ENCODE results near the gene ERC2. TPM values are rescaled to one million over a fixed set of nuclear protein-coding genes. Genes with fewer than 3 reads are reported as not detected.

Gene ERC2
- total and polyA plus RNA-seq, 2 of the 8 experiments (the other 6 are each of a cell fraction or from before 2014, with no cell fraction given) = 16.4 to 22.8 TPM

DNA sequence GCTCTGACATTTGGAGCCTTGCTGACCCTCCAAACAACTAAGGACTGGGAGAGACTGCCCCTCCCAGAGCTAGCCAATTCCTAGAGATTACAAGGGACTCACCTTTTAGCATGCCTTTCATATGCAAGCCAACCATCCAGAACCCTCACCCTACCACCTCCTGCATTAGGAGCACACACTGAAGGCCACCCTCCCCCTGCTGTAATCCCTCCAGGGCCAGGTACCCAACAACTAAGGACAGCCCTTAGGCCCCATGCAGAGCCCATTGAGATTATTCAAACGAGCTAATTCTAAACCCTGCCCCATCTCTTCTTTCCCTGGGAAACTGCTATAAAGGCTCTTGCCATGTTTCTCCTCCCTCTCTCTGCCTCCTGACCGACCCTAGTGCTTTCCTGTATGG is 352.6 kb downstream of the ERC2 start (continued):
- TF ChIP-seq, protein P1, sequence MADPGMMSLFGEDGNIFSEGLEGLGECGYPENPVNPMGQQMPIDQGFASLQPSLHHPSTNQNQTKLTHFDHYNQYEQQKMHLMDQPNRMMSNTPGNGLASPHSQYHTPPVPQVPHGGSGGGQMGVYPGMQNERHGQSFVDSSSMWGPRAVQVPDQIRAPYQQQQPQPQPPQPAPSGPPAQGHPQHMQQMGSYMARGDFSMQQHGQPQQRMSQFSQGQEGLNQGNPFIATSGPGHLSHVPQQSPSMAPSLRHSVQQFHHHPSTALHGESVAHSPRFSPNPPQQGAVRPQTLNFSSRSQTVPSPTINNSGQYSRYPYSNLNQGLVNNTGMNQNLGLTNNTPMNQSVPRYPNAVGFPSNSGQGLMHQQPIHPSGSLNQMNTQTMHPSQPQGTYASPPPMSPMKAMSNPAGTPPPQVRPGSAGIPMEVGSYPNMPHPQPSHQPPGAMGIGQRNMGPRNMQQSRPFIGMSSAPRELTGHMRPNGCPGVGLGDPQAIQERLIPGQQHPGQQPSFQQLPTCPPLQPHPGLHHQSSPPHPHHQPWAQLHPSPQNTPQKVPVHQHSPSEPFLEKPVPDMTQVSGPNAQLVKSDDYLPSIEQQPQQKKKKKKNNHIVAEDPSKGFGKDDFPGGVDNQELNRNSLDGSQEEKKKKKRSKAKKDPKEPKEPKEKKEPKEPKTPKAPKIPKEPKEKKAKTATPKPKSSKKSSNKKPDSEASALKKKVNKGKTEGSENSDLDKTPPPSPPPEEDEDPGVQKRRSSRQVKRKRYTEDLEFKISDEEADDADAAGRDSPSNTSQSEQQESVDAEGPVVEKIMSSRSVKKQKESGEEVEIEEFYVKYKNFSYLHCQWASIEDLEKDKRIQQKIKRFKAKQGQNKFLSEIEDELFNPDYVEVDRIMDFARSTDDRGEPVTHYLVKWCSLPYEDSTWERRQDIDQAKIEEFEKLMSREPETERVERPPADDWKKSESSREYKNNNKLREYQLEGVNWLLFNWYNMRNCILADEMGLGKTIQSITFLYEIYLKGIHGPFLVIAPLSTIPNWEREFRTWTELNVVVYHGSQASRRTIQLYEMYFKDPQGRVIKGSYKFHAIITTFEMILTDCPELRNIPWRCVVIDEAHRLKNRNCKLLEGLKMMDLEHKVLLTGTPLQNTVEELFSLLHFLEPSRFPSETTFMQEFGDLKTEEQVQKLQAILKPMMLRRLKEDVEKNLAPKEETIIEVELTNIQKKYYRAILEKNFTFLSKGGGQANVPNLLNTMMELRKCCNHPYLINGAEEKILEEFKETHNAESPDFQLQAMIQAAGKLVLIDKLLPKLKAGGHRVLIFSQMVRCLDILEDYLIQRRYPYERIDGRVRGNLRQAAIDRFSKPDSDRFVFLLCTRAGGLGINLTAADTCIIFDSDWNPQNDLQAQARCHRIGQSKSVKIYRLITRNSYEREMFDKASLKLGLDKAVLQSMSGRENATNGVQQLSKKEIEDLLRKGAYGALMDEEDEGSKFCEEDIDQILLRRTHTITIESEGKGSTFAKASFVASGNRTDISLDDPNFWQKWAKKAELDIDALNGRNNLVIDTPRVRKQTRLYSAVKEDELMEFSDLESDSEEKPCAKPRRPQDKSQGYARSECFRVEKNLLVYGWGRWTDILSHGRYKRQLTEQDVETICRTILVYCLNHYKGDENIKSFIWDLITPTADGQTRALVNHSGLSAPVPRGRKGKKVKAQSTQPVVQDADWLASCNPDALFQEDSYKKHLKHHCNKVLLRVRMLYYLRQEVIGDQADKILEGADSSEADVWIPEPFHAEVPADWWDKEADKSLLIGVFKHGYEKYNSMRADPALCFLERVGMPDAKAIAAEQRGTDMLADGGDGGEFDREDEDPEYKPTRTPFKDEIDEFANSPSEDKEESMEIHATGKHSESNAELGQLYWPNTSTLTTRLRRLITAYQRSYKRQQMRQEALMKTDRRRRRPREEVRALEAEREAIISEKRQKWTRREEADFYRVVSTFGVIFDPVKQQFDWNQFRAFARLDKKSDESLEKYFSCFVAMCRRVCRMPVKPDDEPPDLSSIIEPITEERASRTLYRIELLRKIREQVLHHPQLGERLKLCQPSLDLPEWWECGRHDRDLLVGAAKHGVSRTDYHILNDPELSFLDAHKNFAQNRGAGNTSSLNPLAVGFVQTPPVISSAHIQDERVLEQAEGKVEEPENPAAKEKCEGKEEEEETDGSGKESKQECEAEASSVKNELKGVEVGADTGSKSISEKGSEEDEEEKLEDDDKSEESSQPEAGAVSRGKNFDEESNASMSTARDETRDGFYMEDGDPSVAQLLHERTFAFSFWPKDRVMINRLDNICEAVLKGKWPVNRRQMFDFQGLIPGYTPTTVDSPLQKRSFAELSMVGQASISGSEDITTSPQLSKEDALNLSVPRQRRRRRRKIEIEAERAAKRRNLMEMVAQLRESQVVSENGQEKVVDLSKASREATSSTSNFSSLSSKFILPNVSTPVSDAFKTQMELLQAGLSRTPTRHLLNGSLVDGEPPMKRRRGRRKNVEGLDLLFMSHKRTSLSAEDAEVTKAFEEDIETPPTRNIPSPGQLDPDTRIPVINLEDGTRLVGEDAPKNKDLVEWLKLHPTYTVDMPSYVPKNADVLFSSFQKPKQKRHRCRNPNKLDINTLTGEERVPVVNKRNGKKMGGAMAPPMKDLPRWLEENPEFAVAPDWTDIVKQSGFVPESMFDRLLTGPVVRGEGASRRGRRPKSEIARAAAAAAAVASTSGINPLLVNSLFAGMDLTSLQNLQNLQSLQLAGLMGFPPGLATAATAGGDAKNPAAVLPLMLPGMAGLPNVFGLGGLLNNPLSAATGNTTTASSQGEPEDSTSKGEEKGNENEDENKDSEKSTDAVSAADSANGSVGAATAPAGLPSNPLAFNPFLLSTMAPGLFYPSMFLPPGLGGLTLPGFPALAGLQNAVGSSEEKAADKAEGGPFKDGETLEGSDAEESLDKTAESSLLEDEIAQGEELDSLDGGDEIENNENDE (IDR thresholded peaks at IDR 0.05; ENCODE audit: insufficient replicate concordance, low read length) = peak; percentile 62
- TF ChIP-seq CBX5 (IDR thresholded peaks at IDR 0.05; ENCODE audit: low read depth, low read length) = no peak
- no peak for TF ChIP-seq BCL11A (IDR thresholded peaks at IDR 0.05; ENCODE audit: low read depth in 2 of 2, low read length in 2 of 2)
- TF ChIP-seq ASH2L (IDR thresholded peaks at IDR 0.05; ENCODE audit: low read length) = peak; percentile 38
- peak in 1 of 2 experiments; percentile 21; a peak in 1 of 3 replicates for TF ChIP-seq EP300 (IDR thresholded peaks at IDR 0.05; ENCODE audit: borderline replicate concordance in 1 of 2, low read depth in 2 of 2, low read length in 2 of 2)

All from H1 (cell line).